Testis (tissue), 2 donors: ENCODE measurements around the gene KIF16B.

ENCODE experiments used
- POLR2A ChIP-seq: fragments of 450-650 bp; IDR thresholded peaks from one replicate; pipeline ENCODE4 v1.6.1; 2017; ENCODE audit warnings: antibody characterized with exemption, mild to moderate bottlenecking, moderate library complexity
- TF ChIP-seq, protein P1 (sequence below), 3 experiments: fragments of 450-650 bp in 2 of 3; fragments of 200-600 bp in 1 of 3; sonication (generic) in 1 of 3; IDR thresholded peaks; one replicate each; pipeline ENCODE4 v1.5.1; 2016 to 2019; ENCODE audit warnings: antibody characterized with exemption in 3 of 3, mild to moderate bottlenecking in 2 of 3, moderate library complexity in 1 of 3

- TF ChIP-seq, protein P1, sequence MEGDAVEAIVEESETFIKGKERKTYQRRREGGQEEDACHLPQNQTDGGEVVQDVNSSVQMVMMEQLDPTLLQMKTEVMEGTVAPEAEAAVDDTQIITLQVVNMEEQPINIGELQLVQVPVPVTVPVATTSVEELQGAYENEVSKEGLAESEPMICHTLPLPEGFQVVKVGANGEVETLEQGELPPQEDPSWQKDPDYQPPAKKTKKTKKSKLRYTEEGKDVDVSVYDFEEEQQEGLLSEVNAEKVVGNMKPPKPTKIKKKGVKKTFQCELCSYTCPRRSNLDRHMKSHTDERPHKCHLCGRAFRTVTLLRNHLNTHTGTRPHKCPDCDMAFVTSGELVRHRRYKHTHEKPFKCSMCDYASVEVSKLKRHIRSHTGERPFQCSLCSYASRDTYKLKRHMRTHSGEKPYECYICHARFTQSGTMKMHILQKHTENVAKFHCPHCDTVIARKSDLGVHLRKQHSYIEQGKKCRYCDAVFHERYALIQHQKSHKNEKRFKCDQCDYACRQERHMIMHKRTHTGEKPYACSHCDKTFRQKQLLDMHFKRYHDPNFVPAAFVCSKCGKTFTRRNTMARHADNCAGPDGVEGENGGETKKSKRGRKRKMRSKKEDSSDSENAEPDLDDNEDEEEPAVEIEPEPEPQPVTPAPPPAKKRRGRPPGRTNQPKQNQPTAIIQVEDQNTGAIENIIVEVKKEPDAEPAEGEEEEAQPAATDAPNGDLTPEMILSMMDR (IDR thresholded peaks at IDR 0.05), result no peak
- TF ChIP-seq POLR2A, result no peak
Observed at GRCh38 chr20:16404171-16404570, 169.1 kb downstream of the KIF16B start.
